UCSD-AML1 (cell line): Measurements from ENCODE around the gene DEF6.

Source experiments
- DNase-seq: peaks from one replicate; lab custom pipeline; 2025; ENCODE audit not compliant: unreplicated experiment; lab: John Stamatoyannopoulos, UW

DEF6 gene

GRCh38 chr6:35370124-35370741 lies 72.6 kb downstream of the DEF6 start:
- DNase-seq = peak; percentile 72

GRCh38 chr6:35370785-35371493 lies 73.3 kb downstream of the DEF6 start:
- peak; percentile 35 for DNase-seq
